ENCODE measurements around the gene ZDHHC14.

ZDHHC14 gene

GRCh38 chr6:157552081-157552747, 171.2 kb downstream of the ZDHHC14 start:
- no peak for DNase-seq
- H3K36me3 ChIP-seq, result no peaks in the 10 kb centered on the region
- no peak overlapping the region for H3K27ac ChIP-seq
- TF ChIP-seq CTCF (IDR thresholded peaks at IDR 0.05; ENCODE audit: low read depth, low read length), result no peak
- H3K27me3 ChIP-seq (ENCODE audit: insufficient read depth, low read depth, severe bottlenecking), result no peaks in the 10 kb centered on the region
- no peak overlapping the region for H3K4me3 ChIP-seq (ENCODE audit: low read depth, low read length)
- no peaks in the 10 kb centered on the region for H3K9me3 ChIP-seq (ENCODE audit: severe bottlenecking)

GRCh38 chr6:157552820-157553485, 172.0 kb downstream of the ZDHHC14 start:
- Histone ChIP-seq H3K9me3 (ENCODE audit: severe bottlenecking) (no peaks in the 10 kb centered on the region), H3K4me3 (ENCODE audit: low read depth, low read length) (no peak overlapping the region), H3K36me3 (no peaks in the 10 kb centered on the region), H3K27me3 (ENCODE audit: insufficient read depth, low read depth, severe bottlenecking) (no peaks in the 10 kb centered on the region), H3K27ac (no peak overlapping the region)
- no peak for TF ChIP-seq CTCF (IDR thresholded peaks at IDR 0.05; ENCODE audit: low read depth, low read length)
- no peak for DNase-seq

GRCh38 chr6:157554747-157555146, 173.8 kb downstream of the ZDHHC14 start:
- no peaks in the 10 kb centered on the region for H3K27me3 ChIP-seq (ENCODE audit: insufficient read depth, low read depth, severe bottlenecking)
- H3K27ac ChIP-seq, result no peak overlapping the region; the same call in 1 of the 2 replicates
- TF ChIP-seq CTCF (IDR thresholded peaks at IDR 0.05; ENCODE audit: low read depth, low read length), result no peak
- no peak overlapping the region for H3K4me3 ChIP-seq (ENCODE audit: low read depth, low read length)
- no peaks in the 10 kb centered on the region for H3K36me3 ChIP-seq
- DNase-seq, result no peak
- H3K9me3 ChIP-seq (ENCODE audit: severe bottlenecking), result no peaks in the 10 kb centered on the region

GRCh38 chr6:157555455-157556143, 174.6 kb downstream of the ZDHHC14 start:
- H3K4me3 ChIP-seq (ENCODE audit: low read depth, low read length), result peak overlapping the region; percentile 16
- DNase-seq, result peak; percentile 87
- H3K36me3 ChIP-seq, result no peaks in the 10 kb centered on the region
- H3K9me3 ChIP-seq (ENCODE audit: severe bottlenecking), result no peaks in the 10 kb centered on the region
- H3K27me3 ChIP-seq (ENCODE audit: insufficient read depth, low read depth, severe bottlenecking), result no peaks in the 10 kb centered on the region
- H3K27ac ChIP-seq, result peak overlapping the region; percentile 68
- peak; percentile 57 for TF ChIP-seq CTCF (IDR thresholded peaks at IDR 0.05; ENCODE audit: low read depth, low read length)

- DNase-seq, result no peak
- Histone ChIP-seq H3K9me3 (ENCODE audit: severe bottlenecking) (no peaks in the 10 kb centered on the region), H3K27me3 (ENCODE audit: insufficient read depth, low read depth, severe bottlenecking) (no peaks in the 10 kb centered on the region), H3K4me3 (ENCODE audit: low read depth, low read length) (no peak overlapping the region), H3K27ac (peak overlapping the region; percentile 68), H3K36me3 (no peaks in the 10 kb centered on the region)
- no peak for TF ChIP-seq CTCF (IDR thresholded peaks at IDR 0.05; ENCODE audit: low read depth, low read length)
These were observed 175.2 kb downstream of the ZDHHC14 start for GRCh38 chr6:157556144-157556645.
